Renal pelvis (tissue), 4 donors: ENCODE results near the gene ARL5C. TPM values are rescaled to one million over a fixed set of nuclear protein-coding genes. Genes with fewer than 3 reads are reported as not detected.

Experiments used
- DNase-seq: peaks from one replicate; pipeline ENCODE4 v3.0.0-alpha.2; 2013
- polyA plus RNA-seq, 3 donors: library from polyadenylated mRNA; unstranded; fragments of 120-200 nt; gene quantifications; one replicate each; pipeline ENCODE4 v1.2.1, GENCODE V29; 2013; ENCODE audit not compliant: insufficient read length in 3 of 3

Gene ARL5C
- polyA plus RNA-seq, 3 donors: 0.30 to 0.44 (median 0.34) TPM

GRCh38 chr17:39108461-39109375, 57.2 kb downstream of the ARL5C start:
- no peak for DNase-seq

GRCh38 chr17:39107973-39108372, 58.0 kb downstream of the ARL5C start:
- DNase-seq: no peak

- no peak for DNase-seq
Measured at GRCh38 chr17:39107155-39107554, 58.8 kb downstream of the ARL5C start.

Other genes with a start within 250 kb of the ARL5C start
- under 1 TPM in 1 of 3 donors, not detected in 2; 0.10 TPM for gene FBXO47, start 198.8 kb downstream of the ARL5C start, polyA plus RNA-seq
- gene PLXDC1, start 14.5 kb downstream of the ARL5C start, polyA plus RNA-seq: 1 to 10 TPM; 6.1 to 7.9 (median 7.4) TPM
- gene CACNB1, start 31.5 kb upstream of the ARL5C start, polyA plus RNA-seq: 10 to 100 TPM in 2 of 3 donors, 1 to 10 TPM in 1; 8.2 to 15.9 (median 14.7) TPM
- gene RPL19, start 34.1 kb upstream of the ARL5C start, polyA plus RNA-seq: 1,000 to 10,000 TPM; 1,776 to 2,383 (median 2,100) TPM
- gene STAC2, start 59.8 kb upstream of the ARL5C start, polyA plus RNA-seq: 1 to 10 TPM; 3.5 to 5.0 (median 4.6) TPM
- 10 to 100 TPM; 12.1 to 17.5 (median 14.1) TPM for gene FBXL20, start 235.5 kb upstream of the ARL5C start, polyA plus RNA-seq